ENCODE results near the gene CDCA4. TPM values are rescaled to one million over a fixed set of nuclear protein-coding genes. Genes with fewer than 3 reads are reported as not detected.
A peak's percentile ranks its signal among the peaks of the same experiment; 100 is the strongest.

CDCA4 gene
- total RNA-seq, 3 donors from 2014 or later = 4.3 to 8.7 (median 5.6) TPM

DNA sequence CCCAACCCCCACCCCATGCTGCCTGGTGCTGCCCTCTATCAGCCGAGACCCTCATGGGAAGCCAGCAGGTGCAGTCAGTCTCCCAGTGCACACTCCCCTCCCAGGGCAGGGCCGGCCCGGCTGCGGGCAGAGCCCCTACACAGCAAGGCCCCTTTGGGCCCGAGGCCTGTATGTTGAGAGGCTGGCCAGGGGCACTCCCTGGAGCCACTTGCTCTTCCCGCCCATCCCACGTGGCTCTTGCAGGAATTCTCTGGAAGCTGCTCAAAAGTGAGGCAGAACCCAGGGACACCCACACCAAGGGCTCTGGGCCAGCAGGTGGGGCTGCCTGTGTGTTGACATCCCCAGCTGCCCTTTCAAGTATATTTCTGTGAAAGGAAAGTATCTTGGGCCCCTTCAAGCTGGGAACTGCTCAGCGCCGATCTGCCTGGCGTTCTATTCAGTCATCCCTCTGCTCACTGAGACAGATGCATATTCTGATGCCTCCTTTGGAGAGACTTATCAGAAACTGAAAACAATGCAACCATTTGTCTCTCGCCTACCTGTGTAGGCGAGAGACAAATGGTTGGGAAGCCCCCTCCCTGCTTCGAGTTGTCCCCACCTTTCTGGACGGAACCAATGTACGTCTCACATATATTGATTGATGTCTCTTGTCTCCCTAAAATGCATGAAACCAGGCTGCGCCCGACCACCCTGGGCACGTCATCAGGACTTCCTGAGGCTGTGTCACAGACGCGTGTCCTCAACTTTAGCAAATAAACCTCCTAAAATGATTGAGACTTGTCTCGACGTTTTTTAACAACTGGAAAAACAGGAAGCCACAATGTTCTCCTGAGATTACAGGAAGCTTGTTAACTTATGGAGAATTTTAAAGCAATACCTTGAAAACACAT, 38.4 kb upstream of the CDCA4 start:
- H3K4me1 ChIP-seq (ENCODE audit: low read depth) = peaks cover 4% of the 10 kb centered on the region
- no peak overlapping the region for H3K4me3 ChIP-seq
- DNase-seq (peak in 1 of 3 donors; percentile 59), ATAC-seq (no peak)
- H3K36me3 ChIP-seq (ENCODE audit: low read depth) = no peaks in the 10 kb centered on the region
- intact Hi-C loops (cut with DNase I, micrococcal nuclease) = no loop called here
- H3K9me3 ChIP-seq = no peaks in the 10 kb centered on the region
- TF ChIP-seq, protein P1, sequence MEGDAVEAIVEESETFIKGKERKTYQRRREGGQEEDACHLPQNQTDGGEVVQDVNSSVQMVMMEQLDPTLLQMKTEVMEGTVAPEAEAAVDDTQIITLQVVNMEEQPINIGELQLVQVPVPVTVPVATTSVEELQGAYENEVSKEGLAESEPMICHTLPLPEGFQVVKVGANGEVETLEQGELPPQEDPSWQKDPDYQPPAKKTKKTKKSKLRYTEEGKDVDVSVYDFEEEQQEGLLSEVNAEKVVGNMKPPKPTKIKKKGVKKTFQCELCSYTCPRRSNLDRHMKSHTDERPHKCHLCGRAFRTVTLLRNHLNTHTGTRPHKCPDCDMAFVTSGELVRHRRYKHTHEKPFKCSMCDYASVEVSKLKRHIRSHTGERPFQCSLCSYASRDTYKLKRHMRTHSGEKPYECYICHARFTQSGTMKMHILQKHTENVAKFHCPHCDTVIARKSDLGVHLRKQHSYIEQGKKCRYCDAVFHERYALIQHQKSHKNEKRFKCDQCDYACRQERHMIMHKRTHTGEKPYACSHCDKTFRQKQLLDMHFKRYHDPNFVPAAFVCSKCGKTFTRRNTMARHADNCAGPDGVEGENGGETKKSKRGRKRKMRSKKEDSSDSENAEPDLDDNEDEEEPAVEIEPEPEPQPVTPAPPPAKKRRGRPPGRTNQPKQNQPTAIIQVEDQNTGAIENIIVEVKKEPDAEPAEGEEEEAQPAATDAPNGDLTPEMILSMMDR (IDR thresholded peaks at IDR 0.05) = no peak

DNA sequence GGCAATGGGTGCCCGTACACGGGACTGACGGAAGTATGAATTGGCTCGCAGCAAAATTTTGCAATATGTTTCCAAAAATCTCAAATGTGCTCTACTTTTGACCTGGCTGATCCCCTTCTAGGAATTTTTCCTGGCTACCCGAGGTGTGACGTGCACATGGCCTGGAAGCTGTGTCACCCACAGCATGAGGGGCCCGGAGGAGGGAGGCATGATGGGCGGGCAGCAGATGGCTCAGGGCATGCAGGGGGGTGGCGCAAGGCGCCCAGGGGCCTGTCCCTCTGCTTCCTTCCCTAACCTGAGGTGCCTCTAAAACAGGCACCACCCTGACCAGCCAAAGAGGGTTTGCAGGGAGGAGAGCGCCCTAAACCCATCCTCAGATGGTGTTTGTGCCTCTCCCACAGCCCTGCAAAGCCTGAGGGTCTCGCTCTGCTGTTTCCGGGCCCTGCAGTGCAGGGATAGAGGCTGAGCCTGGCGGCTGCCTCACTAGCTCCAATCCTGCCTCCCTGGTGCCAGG, 37.7 kb upstream of the CDCA4 start:
- Histone ChIP-seq H3K4me3 (no peak overlapping the region), H3K4me1 (ENCODE audit: low read depth) (peaks cover 4% of the 10 kb centered on the region), H3K36me3 (ENCODE audit: low read depth) (no peaks in the 10 kb centered on the region), H3K9me3 (no peaks in the 10 kb centered on the region)
- intact Hi-C loops (cut with DNase I, micrococcal nuclease) = no loop called here
- DNase-seq (peak in 1 of 3 donors; percentile 50), ATAC-seq (no peak)
- TF ChIP-seq, protein P1 (IDR thresholded peaks at IDR 0.05) = no peak

DNA sequence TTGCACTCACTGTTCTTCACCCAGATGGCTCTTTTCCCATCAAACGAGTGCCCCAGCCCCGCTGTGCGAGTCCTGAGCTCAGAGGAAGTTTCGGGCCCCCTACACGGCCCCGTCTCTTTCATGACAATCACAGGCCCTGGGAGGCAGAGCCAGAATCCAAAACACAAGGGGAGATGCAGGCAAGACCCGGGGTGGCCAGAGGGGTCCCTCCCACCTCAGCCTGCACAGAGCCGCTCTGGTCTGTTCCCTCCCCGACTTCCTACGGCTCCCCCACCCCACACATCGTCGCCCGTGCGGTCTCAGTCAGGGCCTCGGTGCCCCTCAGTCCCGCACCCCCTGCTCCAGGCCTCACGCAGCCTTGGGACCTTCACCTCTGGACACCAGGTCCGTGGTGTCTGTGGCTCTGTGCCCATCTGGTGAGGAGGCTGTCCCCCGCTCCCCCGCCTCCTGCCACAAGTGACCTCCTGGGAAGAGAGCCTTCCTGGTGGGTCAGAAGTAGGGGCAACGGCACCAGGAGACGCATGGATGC, 35.5 kb upstream of the CDCA4 start:
- H3K36me3 ChIP-seq (ENCODE audit: low read depth) = no peaks in the 10 kb centered on the region
- TF ChIP-seq, protein P1 (IDR thresholded peaks at IDR 0.05) = no peak
- H3K4me3 ChIP-seq = no peak overlapping the region
- no peaks in the 10 kb centered on the region for H3K9me3 ChIP-seq
- no peak for ATAC-seq
- DNase-seq = no peak
- intact Hi-C loops (cut with DNase I, micrococcal nuclease) = no loop called here
- peaks cover 4% of the 10 kb centered on the region for H3K4me1 ChIP-seq (ENCODE audit: low read depth)

DNA sequence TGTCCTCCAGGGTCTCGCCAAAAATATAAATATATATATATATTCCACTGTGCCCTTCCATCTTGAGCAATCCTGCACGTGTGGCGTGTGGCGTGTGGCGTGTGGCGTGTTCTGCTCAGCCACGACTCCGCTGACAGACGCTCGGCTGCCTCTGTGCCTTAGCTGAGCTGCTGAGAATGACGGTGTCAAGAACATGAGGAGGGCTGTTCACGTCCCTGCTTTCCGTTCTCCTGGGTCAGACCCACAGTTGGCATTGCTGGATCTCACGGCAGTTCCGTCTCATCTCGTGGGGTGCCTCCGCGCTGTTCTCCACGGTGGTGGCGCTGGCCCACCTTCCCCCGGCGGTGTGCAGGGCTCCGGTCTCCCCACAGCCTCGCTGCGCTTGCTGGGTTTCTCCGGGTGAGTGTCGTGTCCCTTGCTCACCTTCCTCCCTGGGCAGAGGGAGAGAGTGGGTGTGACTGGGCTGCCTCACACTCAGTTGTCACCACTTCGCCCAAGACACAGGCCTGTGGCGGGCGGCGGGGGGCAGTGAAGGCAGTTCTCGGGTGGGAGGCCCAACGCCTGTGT, 34.9 kb upstream of the CDCA4 start:
- Histone ChIP-seq H3K4me3 (no peak overlapping the region), H3K4me1 (ENCODE audit: low read depth) (peaks cover 4% of the 10 kb centered on the region), H3K9me3 (no peaks in the 10 kb centered on the region), H3K36me3 (ENCODE audit: low read depth) (no peaks in the 10 kb centered on the region)
- TF ChIP-seq, protein P1 (IDR thresholded peaks at IDR 0.05) = no peak
- no peak for ATAC-seq
- intact Hi-C loops (cut with DNase I, micrococcal nuclease) = no loop called here
- peak in 1 of 3 donors; percentile 22 for DNase-seq

DNA sequence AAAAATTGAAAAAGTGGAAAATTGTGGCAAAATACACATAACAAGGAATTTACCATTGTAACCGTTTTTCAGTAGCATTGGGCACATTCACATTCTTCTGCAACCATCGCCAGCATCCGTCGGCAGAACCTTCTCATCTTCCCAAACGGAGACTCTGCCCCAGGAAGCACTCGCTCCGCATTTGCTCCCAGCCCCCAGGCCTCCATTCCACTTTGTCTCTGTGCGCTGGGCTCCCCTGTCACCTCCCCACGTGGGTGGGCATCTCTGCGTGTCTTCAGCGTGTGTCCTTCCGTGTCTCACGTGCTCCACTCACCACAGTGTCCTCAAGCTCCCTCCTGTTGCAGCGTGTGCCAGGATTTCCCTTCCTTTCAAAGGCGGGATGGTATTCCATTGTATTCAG, 34.5 kb upstream of the CDCA4 start:
- intact Hi-C loops (cut with DNase I, micrococcal nuclease) = no loop called here
- ATAC-seq (no peak), DNase-seq (peak in 1 of 3 donors; percentile 22)
- peaks cover 6% of the 10 kb centered on the region for H3K4me1 ChIP-seq (ENCODE audit: low read depth)
- H3K4me3 ChIP-seq = no peak overlapping the region
- TF ChIP-seq, protein P1 (IDR thresholded peaks at IDR 0.05) = no peak
- H3K9me3 ChIP-seq = no peaks in the 10 kb centered on the region
- H3K36me3 ChIP-seq (ENCODE audit: low read depth) = no peaks in the 10 kb centered on the region
